ENCODE measurements around the gene AREL1. TPM values are rescaled to one million over a fixed set of nuclear protein-coding genes. Genes with fewer than 3 reads are reported as not detected.

The AREL1 gene
- total and polyA plus RNA-seq, 7 donors, result 4.8 to 20.2 (median 12.5) TPM

- TF ChIP-seq POLR2AphosphoS5 (IDR thresholded peaks at IDR 0.05), result no peak
- TF ChIP-seq CTCF (IDR thresholded peaks at IDR 0.05), result no peak
- TF ChIP-seq POLR2A (IDR thresholded peaks at IDR 0.05), result no peak
- TF ChIP-seq EP300 (IDR thresholded peaks at IDR 0.05), result no peak
- WGBS, 2 donors, result 85 to 89% methylated on average over 2 of the region's 2 CpGs
Observed at GRCh38 chr14:74697543-74697942, 15.3 kb downstream of the AREL1 start.

DNA sequence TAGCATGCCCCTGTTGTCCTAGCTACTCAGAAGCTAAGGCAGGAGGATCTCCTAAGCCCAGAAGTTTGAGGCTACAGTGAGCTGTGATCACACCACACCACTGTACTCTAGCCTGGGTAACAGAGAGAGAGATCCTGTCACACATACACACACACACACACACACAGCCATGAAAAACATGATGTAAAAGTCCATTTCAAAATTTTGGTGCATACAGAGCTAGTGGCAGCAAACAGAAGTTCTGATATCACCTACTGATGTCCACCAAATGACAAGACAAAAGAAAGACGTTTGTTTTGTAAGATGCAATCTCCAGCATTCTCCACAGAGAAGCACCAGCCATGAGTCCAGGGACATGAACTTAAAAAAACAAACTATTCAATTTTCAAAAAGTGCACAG is 15.9 kb downstream of the AREL1 start:
- intact Hi-C loops (cut with DNase I), result no loop called here
- DNase-seq, result no peak
- Histone ChIP-seq H3K27me3 (no peaks in the 10 kb centered on the region), H3K4me3 (no peak overlapping the region), H3K9me3 (peaks cover 0 to 2% (median 0%) of the 10 kb centered on the region in 4 donors), H3K4me1 (no peaks in the 10 kb centered on the region), H3K36me3 (peaks cover 0 to 3% (median 0%) of the 10 kb centered on the region in 4 donors), H3K27ac (no peak overlapping the region)
- no peak for TF ChIP-seq POLR2A (IDR thresholded peaks at IDR 0.05)
- TF ChIP-seq CTCF (IDR thresholded peaks at IDR 0.05), result no peak
- no peak for TF ChIP-seq EP300 (IDR thresholded peaks at IDR 0.05)
- 87 to 91% methylated on average over 1 of the region's 1 CpG for WGBS, 2 donors

More at GRCh38 chr14:74697543-74697942, 15.3 kb downstream of the AREL1 start:
- H3K9me3 ChIP-seq, result peaks cover 0 to 2% (median 0%) of the 10 kb centered on the region in 4 donors
- no peaks in the 10 kb centered on the region for H3K4me1 ChIP-seq
- no peaks in the 10 kb centered on the region for H3K36me3 ChIP-seq
- H3K27me3 ChIP-seq, result no peaks in the 10 kb centered on the region
- intact Hi-C loops (cut with DNase I), result no loop called here
- DNase-seq, result no peak
- H3K27ac ChIP-seq, result no peak overlapping the region
- no peak overlapping the region for H3K4me3 ChIP-seq

DNA sequence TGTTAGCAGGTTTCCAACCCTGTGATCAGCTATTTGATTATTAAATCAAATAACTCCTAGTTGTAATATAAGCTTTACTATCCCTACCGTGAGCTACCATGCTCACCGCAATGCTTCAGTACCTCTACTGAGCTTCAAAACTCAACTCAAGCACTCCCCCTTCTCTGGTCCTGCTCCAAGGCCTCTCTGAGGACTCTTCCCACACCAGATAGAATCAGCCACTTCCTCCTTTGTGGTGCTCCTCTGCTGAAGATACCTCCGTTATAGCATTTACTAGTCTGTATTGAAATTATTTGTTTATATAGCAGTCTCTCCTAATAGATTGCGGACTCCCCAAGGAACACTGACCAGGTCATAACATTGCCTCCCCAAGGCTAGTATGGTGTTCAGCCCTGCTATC is 17.5 kb downstream of the AREL1 start:
- intact Hi-C loops (cut with DNase I), result no loop called here
- TF ChIP-seq POLR2A (IDR thresholded peaks at IDR 0.05), result no peak
- TF ChIP-seq CTCF (IDR thresholded peaks at IDR 0.05), result no peak
- no peak for TF ChIP-seq EP300 (IDR thresholded peaks at IDR 0.05)
- no peak for TF ChIP-seq POLR2AphosphoS5 (IDR thresholded peaks at IDR 0.05)
- WGBS, 2 donors, result 84 to 93% methylated on average over 4 of the region's 4 CpGs

DNA sequence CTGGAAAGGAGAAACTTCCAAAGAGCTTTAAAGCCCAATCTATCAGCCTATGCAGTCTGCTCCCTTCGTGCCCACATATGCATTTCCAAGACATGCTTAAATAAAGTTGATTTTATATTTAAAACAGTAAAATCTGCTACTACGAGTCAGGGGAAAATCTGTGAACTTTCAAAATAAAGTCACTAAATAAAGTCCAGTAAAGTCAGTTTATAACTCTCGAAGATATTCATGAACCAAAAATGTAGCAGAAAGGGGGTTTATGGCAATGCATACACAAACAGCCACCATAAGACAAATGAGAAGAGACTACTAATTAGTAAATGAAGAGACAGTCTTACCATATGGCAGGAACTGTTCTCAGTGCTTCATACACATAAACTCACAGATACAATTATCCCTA is 19.7 kb downstream of the AREL1 start:
- TF ChIP-seq CTCF (IDR thresholded peaks at IDR 0.05) (no peak), EP300 (IDR thresholded peaks at IDR 0.05) (no peak), POLR2A (IDR thresholded peaks at IDR 0.05) (no peak), POLR2AphosphoS5 (IDR thresholded peaks at IDR 0.05) (no peak)
- Histone ChIP-seq H3K9me3 (no peaks in the 10 kb centered on the region), H3K27ac (no peak overlapping the region), H3K4me3 (no peak overlapping the region), H3K4me1 (no peaks in the 10 kb centered on the region), H3K27me3 (no peaks in the 10 kb centered on the region), H3K36me3 (peaks cover 0 to 38% (median 2%) of the 10 kb centered on the region in 4 donors)
- no peak for DNase-seq
- intact Hi-C loops (cut with DNase I), result no loop called here
- WGBS, 2 donors, result 95% methylated on average over 3 of the region's 3 CpGs

More for the DNA sequence above, 17.5 kb downstream of the AREL1 start:
- no peaks in the 10 kb centered on the region for H3K4me1 ChIP-seq
- H3K9me3 ChIP-seq, result no peaks in the 10 kb centered on the region
- DNase-seq, result no peak
- peaks cover 0 to 19% (median 0%) of the 10 kb centered on the region in 4 donors for H3K36me3 ChIP-seq
- no peaks in the 10 kb centered on the region for H3K27me3 ChIP-seq
- H3K4me3 ChIP-seq, result no peak overlapping the region
- no peak overlapping the region for H3K27ac ChIP-seq

- Histone ChIP-seq H3K27ac (peak overlapping the region in 1 of 4 donors; percentile 22), H3K36me3 (peaks cover 0 to 52% (median 5%) of the 10 kb centered on the region in 4 donors), H3K27me3 (no peaks in the 10 kb centered on the region)
Observed at GRCh38 chr14:74691456-74691855, 21.4 kb downstream of the AREL1 start.

More at GRCh38 chr14:74691456-74691855, 21.4 kb downstream of the AREL1 start:
- 90 to 92% methylated on average over 2 of the region's 2 CpGs for WGBS, 2 donors
- no peak overlapping the region for H3K4me3 ChIP-seq
- TF ChIP-seq POLR2A (IDR thresholded peaks at IDR 0.05), result no peak
- no peak for TF ChIP-seq POLR2AphosphoS5 (IDR thresholded peaks at IDR 0.05)
- TF ChIP-seq EP300 (IDR thresholded peaks at IDR 0.05), result no peak
- no peak for TF ChIP-seq CTCF (IDR thresholded peaks at IDR 0.05)
- H3K9me3 ChIP-seq, result no peaks in the 10 kb centered on the region
- no peak for DNase-seq
- intact Hi-C loops (cut with DNase I), result no loop called here
- no peaks in the 10 kb centered on the region for H3K4me1 ChIP-seq

All from sigmoid colon (tissue), 7 donors.